Stimulated activated CD4-positive, alpha-beta T cell treated with anti-CD3 and anti-CD28 coated beads, Interleukin-4, amount 100 ng/mL, for 4 hours (primary cell): ENCODE results near the gene ZFHX3.
A peak's percentile ranks its signal among the peaks of the same experiment; 100 is the strongest.

Experiments used
- DNase-seq, 2 experiments: peaks; one replicate each; pipeline ENCODE4 v3.0.0-alpha.2; 2020

ZFHX3 gene

DNA sequence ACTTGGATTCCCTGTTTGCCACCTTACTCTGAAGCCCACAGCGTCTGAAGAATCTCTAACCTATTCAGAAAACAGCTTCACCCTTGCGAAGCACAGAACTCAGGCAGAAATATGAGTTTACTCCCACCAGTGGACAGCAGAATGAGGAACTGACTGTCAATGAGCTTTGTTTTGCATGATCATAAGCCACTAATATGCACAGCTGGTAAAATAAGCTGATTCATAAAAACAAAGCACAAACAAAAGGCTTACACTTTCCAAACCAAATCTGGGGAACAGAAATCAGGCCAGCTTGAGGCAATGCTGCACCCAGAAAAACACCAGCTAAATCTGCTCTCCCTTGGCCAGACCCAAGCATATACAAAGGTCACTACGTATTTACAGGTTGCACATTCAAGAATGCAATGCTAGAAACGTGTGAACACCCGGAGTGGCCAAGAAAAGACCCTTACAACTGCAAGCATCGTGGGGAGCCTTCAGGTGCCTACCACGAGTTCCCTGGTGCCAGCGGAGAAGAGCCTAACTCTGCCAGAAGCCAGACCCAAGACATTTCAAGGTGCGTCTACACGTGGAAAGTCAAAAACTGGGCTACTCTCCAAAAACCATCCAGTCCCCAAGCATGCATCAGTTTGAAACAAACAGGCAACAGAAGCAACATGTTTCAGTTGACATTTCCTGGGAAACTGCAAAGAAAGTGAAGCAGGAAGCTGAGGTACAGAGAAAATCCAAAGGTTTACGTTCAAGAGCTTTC is 207.1 kb downstream of the ZFHX3 start:
- DNase-seq: no peak

DNA sequence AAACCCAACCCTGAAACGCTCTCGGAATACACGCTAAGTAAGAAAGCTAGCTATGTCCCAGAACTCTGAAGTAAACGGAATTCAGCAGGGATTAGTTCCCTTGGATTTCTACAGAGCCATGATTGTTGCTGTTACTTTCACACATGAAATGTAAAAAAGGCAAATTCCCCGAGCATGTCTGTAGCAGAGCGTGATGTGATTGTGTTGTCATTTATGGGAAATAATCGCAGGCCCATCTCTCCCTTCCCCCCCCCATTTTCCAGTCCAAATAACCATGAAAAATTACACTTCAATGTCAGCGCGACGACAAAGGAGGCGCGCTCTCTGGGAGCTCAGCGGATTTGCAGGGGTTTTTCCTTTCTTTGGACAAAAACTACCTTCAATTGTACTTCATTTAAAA is 209.0 kb downstream of the ZFHX3 start:
- DNase-seq: no peak

DNA sequence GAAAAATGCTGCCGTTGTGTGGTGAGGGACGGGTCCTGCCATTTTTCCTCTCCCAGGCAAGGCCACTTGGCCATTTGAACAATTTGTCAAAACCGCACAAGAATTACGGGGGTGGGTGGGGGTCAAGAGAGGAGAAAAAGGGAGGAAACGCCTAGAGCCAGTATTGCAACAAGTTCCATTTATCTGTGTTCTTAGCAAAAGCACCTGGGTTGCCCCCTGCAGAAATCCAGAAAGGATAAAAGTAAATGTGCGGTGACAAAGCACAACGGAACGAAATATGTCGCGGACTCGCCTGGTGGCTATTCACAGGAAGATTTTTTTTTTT is 209.4 kb downstream of the ZFHX3 start:
- DNase-seq: no peak

DNA sequence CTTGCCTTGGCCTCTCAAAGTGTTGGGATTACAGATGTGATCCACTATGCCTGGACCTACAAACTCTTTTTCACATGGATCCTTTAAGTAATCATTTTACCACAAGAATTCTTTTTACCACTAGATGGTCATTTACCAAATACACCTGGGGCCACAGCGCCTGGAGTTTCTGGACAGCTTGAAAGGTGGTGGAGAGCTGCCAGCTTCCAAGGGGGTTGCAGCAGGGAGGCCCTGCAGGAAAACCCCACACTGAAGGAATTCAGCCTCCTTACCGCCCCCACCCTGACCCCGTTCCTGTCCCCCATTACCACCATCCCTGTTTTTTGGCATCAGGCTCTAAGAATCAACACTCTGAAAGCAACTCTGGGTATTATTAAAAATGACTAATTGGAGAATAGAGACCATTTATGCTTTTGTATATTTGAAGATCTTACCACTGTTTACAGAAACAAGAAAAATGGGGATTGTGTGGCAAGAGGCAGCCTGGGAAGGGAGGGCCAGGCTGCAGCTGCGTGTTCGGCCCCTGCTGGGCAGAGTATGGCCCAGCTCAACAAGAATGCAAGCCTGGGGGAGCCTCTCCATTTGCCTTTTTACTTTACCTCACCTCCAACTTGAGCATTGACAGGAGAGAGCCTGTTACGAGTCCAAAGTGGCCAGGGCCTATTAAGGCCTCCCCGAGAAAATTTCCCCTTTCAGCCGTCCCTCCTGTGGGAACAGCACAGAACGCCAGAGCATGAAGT is 209.9 kb downstream of the ZFHX3 start:
- no peak for DNase-seq

GRCh38 chr16:72836985-72837384 is 210.9 kb downstream of the ZFHX3 start:
- DNase-seq: no peak

GRCh38 chr16:72836181-72836580 is 211.7 kb downstream of the ZFHX3 start:
- no peak for DNase-seq

DNA sequence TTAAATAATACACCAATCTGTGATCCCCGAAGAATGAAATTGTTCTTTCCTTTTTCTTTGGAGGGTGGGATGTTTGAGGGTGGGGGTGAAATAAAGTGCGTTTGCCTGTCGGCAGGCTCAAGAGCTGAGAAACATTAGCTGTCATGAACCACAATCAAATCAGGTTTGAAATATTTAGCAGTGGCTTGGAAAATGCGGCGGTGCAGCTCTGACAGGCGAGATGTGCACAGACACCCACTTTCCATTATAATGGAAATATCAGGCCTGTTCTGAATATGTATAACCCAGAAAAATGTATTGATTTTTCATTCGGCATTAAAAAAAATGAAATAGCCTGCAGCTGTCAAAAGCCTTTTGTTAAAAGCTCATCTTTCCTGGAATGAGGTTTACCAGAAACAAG is 212.8 kb downstream of the ZFHX3 start:
- DNase-seq: no peak

DNA sequence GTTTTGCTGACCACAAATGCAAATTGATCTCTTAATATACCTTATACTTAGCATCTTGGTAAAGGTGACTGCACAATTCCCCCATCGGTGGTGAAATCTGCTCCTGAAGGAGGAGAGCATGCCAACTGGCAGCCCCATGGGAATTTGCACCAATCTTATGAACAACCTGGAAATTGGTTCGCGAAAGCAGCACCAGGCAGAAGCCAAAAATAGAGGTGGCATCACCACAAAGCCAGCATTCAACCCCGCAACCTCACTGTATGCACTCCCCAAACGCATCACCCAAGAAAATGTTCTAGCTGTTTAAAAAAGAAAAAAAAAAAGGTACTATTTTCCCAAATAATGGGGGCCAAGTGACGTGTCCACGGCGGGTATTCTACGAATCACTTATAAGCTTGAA is 213.4 kb downstream of the ZFHX3 start:
- no peak for DNase-seq

GRCh38 chr16:72833969-72834368 is 214.0 kb downstream of the ZFHX3 start:
- no peak for DNase-seq

GRCh38 chr16:72833482-72833881 is 214.4 kb downstream of the ZFHX3 start:
- no peak for DNase-seq

- DNase-seq: peak; percentile 39 to 62
Observed at GRCh38 chr16:72832621-72833248, 215.2 kb downstream of the ZFHX3 start.

- no peak for DNase-seq
Observed at GRCh38 chr16:72829846-72830775, 217.8 kb downstream of the ZFHX3 start.

GRCh38 chr16:72827866-72828265 is 220.1 kb downstream of the ZFHX3 start:
- DNase-seq: no peak

DNA sequence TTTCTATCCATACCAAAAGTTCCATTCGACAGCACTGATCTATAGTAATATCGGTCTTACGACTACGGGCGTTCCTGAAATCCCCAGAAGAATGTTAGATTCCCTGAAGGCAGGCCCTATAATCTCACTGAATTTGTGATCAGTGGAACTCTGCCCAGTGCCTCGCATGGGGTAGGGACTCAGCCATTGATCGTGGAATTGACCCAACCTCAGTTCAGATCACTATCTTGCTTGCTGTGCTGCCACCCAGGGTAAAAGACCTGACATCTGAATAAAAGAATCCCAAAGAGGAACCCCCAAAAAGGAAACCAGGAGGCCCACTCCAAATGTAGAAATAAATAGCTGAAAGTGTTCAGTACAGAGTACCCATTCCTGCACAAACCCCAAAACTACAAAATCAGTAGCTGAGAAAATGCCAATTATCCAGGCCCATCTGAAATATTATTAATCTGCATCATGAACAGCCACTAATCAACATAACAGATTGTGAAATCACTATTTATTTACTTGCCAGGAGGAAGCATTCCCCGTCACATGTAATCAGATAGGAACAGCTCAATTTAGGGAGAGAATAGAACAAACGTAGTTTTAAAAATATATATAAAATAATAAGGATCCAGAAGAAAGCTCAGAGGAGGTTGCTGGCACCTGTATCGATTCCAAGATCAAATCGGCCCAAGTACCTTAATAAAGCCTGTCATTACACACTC is 221.9 kb downstream of the ZFHX3 start:
- DNase-seq: no peak

DNA sequence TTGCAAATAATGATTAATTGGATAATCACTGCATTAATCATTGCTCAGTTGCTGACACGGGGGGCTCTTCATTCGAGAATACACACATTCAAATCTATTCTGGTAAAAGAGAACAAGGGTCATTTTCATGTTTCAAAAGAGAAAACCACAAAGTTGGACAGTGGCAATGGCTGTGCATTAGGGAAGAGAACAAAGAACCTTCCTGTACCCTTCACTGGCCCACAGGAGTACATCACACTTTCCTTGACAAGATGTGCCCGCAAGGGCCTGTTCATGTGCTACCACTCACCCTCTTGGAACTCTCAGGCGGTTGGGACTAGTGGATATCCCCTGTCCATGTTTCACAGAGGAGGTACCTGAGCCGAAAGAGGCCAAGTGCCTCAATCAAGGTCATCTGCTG is 223.2 kb downstream of the ZFHX3 start:
- no peak for DNase-seq

- no peak for DNase-seq
Observed at GRCh38 chr16:72824027-72824426, 223.9 kb downstream of the ZFHX3 start.

GRCh38 chr16:72821185-72821950 is 226.6 kb downstream of the ZFHX3 start:
- DNase-seq: no peak

DNA sequence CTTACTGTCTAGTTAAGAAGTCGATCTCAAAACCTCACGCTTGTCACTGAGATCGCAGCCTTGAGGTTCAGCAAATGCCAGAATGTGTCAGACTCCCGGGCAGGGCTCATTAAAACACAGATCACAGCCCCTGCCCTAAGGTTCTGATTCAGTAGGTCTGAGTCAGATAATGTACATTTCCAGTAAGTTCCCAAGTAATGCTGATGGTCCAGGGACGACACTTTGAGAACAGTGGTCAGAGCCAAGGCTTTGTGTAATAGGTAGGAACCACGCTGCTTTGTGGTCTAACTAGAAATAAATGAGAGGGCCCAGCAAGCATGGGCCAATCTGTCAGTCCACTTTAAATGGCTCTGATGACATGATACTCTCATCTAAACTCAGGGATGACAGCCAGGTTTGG is 228.6 kb downstream of the ZFHX3 start:
- DNase-seq: no peak

DNA sequence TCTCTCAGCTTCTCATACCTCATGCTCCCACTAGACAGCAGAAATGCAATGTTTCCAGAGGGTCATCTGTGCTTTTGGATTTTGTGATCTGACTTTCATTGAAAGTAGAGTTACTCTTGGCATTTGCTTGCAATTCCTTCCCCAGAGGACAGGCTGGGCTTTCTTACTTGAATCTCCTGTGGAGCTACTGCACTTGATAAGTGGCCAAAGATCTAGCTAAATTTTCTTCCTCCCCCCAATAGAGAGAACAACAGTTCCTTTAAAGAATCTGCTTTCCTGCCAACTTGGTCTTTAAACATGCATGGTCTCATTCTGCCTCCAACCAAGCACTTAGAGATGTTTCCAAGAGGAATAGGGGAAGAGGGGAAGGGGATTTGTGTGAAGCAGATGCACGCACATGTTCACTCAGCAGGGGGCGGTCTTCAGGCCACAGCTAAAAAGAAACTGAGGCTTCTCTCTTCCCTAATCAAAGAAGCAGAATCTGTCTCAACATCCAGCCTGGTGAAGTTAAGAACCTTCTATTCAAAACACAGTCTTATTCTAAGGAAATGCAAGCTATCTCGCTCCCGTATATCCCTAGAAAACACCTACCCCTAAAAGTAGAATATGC is 229.6 kb downstream of the ZFHX3 start:
- DNase-seq: no peak

GRCh38 chr16:72815348-72816318 is 232.3 kb downstream of the ZFHX3 start:
- DNase-seq: no peak
